Bronchial epithelial cell (primary cell): Measurements from ENCODE around the gene ETV6. TPM values are rescaled to one million over a fixed set of nuclear protein-coding genes. Genes with fewer than 3 reads are reported as not detected.

Experiments
- DNase-seq: peaks from one replicate; pipeline ENCODE4 v3.0.0-alpha.2; 2010; ENCODE audit warnings: low read depth
- FAIRE-seq: peaks from 2 replicates; lab custom pipeline; 2011; peaks lifted over from hg19 to GRCh38; lab: Jason Lieb, UNC
- H3K27me3 ChIP-seq: 2 replicates; pipeline ENCODE4 v1.5.1; 2011; ENCODE audit warnings: low read length; ENCODE audit not compliant: control insufficient read depth, insufficient read depth
- H3K36me3 ChIP-seq: 2 replicates; pipeline ENCODE4 v1.5.1; 2011; ENCODE audit warnings: low read length; ENCODE audit not compliant: control insufficient read depth, insufficient read depth
- H3K4me3 ChIP-seq: 2 replicates; pipeline ENCODE4 v1.5.1; 2011; ENCODE audit warnings: mild to moderate bottlenecking, low read depth, low read length, control low read depth
- CTCF ChIP-seq: IDR thresholded peaks from 2 replicates; pipeline ENCODE4 v1.5.1; 2011; ENCODE audit warnings: mild to moderate bottlenecking, moderate library complexity, low read length, control low read depth, inconsistent platforms; ENCODE audit not compliant: insufficient read depth, severe bottlenecking
- total RNA-seq: library from RNA; depleted of rRNA; stranded (reverse); fragments of >200 nt; gene quantifications from 2 replicates; pipeline ENCODE4 v1.2.1, GENCODE V29; 2014

ETV6 gene
- total RNA-seq, 1 donor from 2014 or later, result 2.6 TPM

- no peak for TF ChIP-seq CTCF
- DNase-seq, result no peak
- no peak overlapping the region for H3K4me3 ChIP-seq
- no peak for FAIRE-seq
- no peaks in the 10 kb centered on the region for H3K36me3 ChIP-seq
- H3K27me3 ChIP-seq, result no peaks in the 10 kb centered on the region
Measured at GRCh38 chr12:11685716-11686115, 36.2 kb downstream of the ETV6 start.

GRCh38 chr12:11686120-11686519 lies 36.6 kb downstream of the ETV6 start:
- Histone ChIP-seq H3K36me3 (no peaks in the 10 kb centered on the region), H3K27me3 (no peaks in the 10 kb centered on the region), H3K4me3 (no peak overlapping the region)
- DNase-seq, result no peak
- no peak for TF ChIP-seq CTCF
- no peak for FAIRE-seq

GRCh38 chr12:11687528-11687927 lies 38.1 kb downstream of the ETV6 start:
- FAIRE-seq (no peak), DNase-seq (no peak)
- Histone ChIP-seq H3K36me3 (no peaks in the 10 kb centered on the region), H3K27me3 (no peaks in the 10 kb centered on the region), H3K4me3 (no peak overlapping the region)
- TF ChIP-seq CTCF, result no peak

GRCh38 chr12:11688379-11688778 lies 38.9 kb downstream of the ETV6 start:
- Histone ChIP-seq H3K36me3 (no peaks in the 10 kb centered on the region), H3K27me3 (no peaks in the 10 kb centered on the region), H3K4me3 (no peak overlapping the region)
- FAIRE-seq (no peak), DNase-seq (no peak)
- no peak for TF ChIP-seq CTCF

GRCh38 chr12:11688831-11689230 lies 39.4 kb downstream of the ETV6 start:
- no peaks in the 10 kb centered on the region for H3K27me3 ChIP-seq
- no peak overlapping the region for H3K4me3 ChIP-seq
- FAIRE-seq (no peak), DNase-seq (no peak)
- TF ChIP-seq CTCF, result no peak
- H3K36me3 ChIP-seq, result no peaks in the 10 kb centered on the region

- TF ChIP-seq CTCF, result no peak
- H3K27me3 ChIP-seq, result no peaks in the 10 kb centered on the region
Measured at GRCh38 chr12:11689591-11690186, 40.2 kb downstream of the ETV6 start.

More at GRCh38 chr12:11689591-11690186, 40.2 kb downstream of the ETV6 start:
- DNase-seq, result no peak
- FAIRE-seq, result no peak
- H3K36me3 ChIP-seq, result no peaks in the 10 kb centered on the region
- H3K4me3 ChIP-seq, result no peak overlapping the region
